Coronary artery (tissue), 2 donors: ENCODE measurements around the gene NKAIN2.

Source experiments
- DNase-seq: peaks from one replicate; pipeline ENCODE4 v3.0.0-alpha.2; 2017; ENCODE audit warnings: low spot score
- H3K27ac ChIP-seq, 2 donors: fragments of 200-600 bp; sonication (generic); one replicate each; pipeline ENCODE4 v1.5.1; 2016 to 2019
- H3K4me3 ChIP-seq: fragments of 200-600 bp; sonication (generic); 2 replicates; pipeline ENCODE4 v1.5.1; 2016; ENCODE audit warnings: mild to moderate bottlenecking, moderate library complexity
- CTCF ChIP-seq: fragments of 200-600 bp; sonication (generic); IDR thresholded peaks from one replicate; pipeline ENCODE4 v1.5.1; 2019; ENCODE audit warnings: antibody characterized with exemption

Gene NKAIN2

GRCh38 chr6:123821112-123821511 is 17.4 kb downstream of the NKAIN2 start:
- TF ChIP-seq CTCF = no peak
- DNase-seq = no peak
- Histone ChIP-seq H3K27ac (no peak overlapping the region), H3K4me3 (no peak overlapping the region)

GRCh38 chr6:123829302-123829953 is 25.8 kb downstream of the NKAIN2 start:
- Histone ChIP-seq H3K4me3 (no peak overlapping the region), H3K27ac (no peak overlapping the region)
- no peak for TF ChIP-seq CTCF
- DNase-seq = no peak

GRCh38 chr6:123830120-123830519 is 26.5 kb downstream of the NKAIN2 start:
- no peak overlapping the region for H3K27ac ChIP-seq
- no peak for TF ChIP-seq CTCF
- no peak for DNase-seq
- H3K4me3 ChIP-seq = no peak overlapping the region

- H3K27ac ChIP-seq = no peak overlapping the region
- H3K4me3 ChIP-seq = no peak overlapping the region
- no peak for TF ChIP-seq CTCF
- DNase-seq = no peak
These were observed 35.0 kb downstream of the NKAIN2 start for GRCh38 chr6:123838505-123839234.

GRCh38 chr6:123841067-123841896 is 37.6 kb downstream of the NKAIN2 start:
- no peak for DNase-seq
- Histone ChIP-seq H3K4me3 (no peak overlapping the region), H3K27ac (no peak overlapping the region)
- TF ChIP-seq CTCF = no peak

- DNase-seq = no peak
- Histone ChIP-seq H3K4me3 (no peak overlapping the region), H3K27ac (no peak overlapping the region)
- no peak for TF ChIP-seq CTCF
These were observed 40.3 kb downstream of the NKAIN2 start for GRCh38 chr6:123844011-123844410.
